HEK293T (cell line): Measurements from ENCODE around the gene GOLT1A.

Source experiments
- ARNT ChIP-seq: fragments of 450-650 bp; IDR thresholded peaks from 2 replicates; pipeline ENCODE4 v1.6.1; 2017; ENCODE audit warnings: mild to moderate bottlenecking
- BHLHE40 ChIP-seq: fragments of 450-650 bp; IDR thresholded peaks from 2 replicates; pipeline ENCODE4 v1.6.1; 2016; ENCODE audit warnings: mild to moderate bottlenecking, moderate library complexity, borderline replicate concordance
- ELF4 ChIP-seq: fragments of 450-650 bp; IDR thresholded peaks from 2 replicates; pipeline ENCODE4 v1.6.1; 2017; ENCODE audit warnings: antibody characterized with exemption
- FOXA1 ChIP-seq: fragments of 450-650 bp; IDR thresholded peaks from 2 replicates; pipeline ENCODE4 v1.6.1; 2016; ENCODE audit warnings: mild to moderate bottlenecking
- FOXK2 ChIP-seq: fragments of 450-650 bp; IDR thresholded peaks from 2 replicates; pipeline ENCODE4 v1.6.1; 2016; ENCODE audit warnings: mild to moderate bottlenecking
- FOXM1 ChIP-seq: fragments of 450-650 bp; IDR thresholded peaks from 2 replicates; pipeline ENCODE4 v1.6.1; 2017; ENCODE audit warnings: mild to moderate bottlenecking, borderline replicate concordance
- HDGF ChIP-seq: fragments of 450-650 bp; IDR thresholded peaks from 2 replicates; pipeline ENCODE4 v1.6.1; 2017; ENCODE audit warnings: antibody characterized with exemption, borderline replicate concordance
- LEF1 ChIP-seq: fragments of 450-650 bp; IDR thresholded peaks from 2 replicates; pipeline ENCODE4 v1.6.1; 2017; ENCODE audit warnings: mild to moderate bottlenecking, borderline replicate concordance
- NFRKB ChIP-seq: fragments of 450-650 bp; IDR thresholded peaks from 2 replicates; pipeline ENCODE4 v1.6.1; 2016; ENCODE audit warnings: mild to moderate bottlenecking, moderate library complexity
- PKNOX1 ChIP-seq: fragments of 450-650 bp; IDR thresholded peaks from 2 replicates; pipeline ENCODE4 v1.6.1; 2016
- SP1 ChIP-seq: fragments of 450-650 bp; IDR thresholded peaks from 2 replicates; pipeline ENCODE4 v1.6.1; 2017
- SUZ12 ChIP-seq: fragments of 450-650 bp; IDR thresholded peaks from 2 replicates; pipeline ENCODE4 v1.6.1; 2016; ENCODE audit warnings: mild to moderate bottlenecking
- TARDBP ChIP-seq: fragments of 450-650 bp; IDR thresholded peaks from 2 replicates; pipeline ENCODE4 v1.6.1; 2016
- ZNF384 ChIP-seq: fragments of 450-650 bp; IDR thresholded peaks from 2 replicates; pipeline ENCODE4 v1.6.1; 2016

DNA sequence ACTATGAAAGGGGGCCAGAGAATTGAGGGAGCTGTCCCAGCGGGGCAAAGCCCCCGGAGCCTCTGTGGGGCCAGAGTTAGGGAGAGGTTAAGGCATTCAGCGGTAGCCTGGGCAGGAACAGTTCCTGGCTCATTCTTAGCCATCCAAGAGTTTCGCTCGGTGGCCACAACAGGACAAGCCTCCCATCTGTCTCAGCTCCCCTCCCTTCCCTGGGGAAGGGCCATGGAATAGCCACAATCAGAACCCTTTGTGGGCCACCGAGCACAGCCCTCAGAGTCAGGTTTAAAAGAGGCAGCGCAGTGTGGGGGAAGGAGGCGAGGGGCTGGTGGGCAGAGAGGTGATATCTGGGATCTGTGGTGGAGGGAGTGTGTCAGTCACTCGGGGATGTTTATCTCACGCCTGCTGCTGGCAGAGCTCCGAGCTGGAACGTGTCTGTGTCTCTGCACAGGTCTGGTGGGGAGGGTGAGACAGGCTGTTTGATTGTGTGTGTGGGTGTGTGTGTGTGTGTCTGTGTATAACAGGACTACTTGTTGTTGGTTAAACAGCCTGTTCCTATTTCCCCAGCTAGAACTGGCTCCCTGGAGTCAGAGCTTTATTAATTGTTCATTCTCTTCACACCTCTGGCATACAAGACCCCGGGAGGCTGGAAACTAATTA, 49.6 kb upstream of the GOLT1A start:
- TF ChIP-seq LEF1: no peak
- no peak for TF ChIP-seq FOXA1
- TF ChIP-seq NFRKB: no peak
- no peak for TF ChIP-seq FOXM1
- TF ChIP-seq TARDBP: no peak
- TF ChIP-seq BHLHE40: no peak
- TF ChIP-seq SP1: no peak
- no peak for TF ChIP-seq ZNF384
- TF ChIP-seq SUZ12: no peak
- no peak for TF ChIP-seq ARNT
- TF ChIP-seq ELF4: no peak
- TF ChIP-seq HDGF: no peak
- TF ChIP-seq FOXK2: no peak
- no peak for TF ChIP-seq PKNOX1
